Stimulated activated CD4-positive, alpha-beta T cell treated with anti-CD3 and anti-CD28 coated beads, Interleukin-4, amount 100 ng/mL, for 24 hours (primary cell): Measurements from ENCODE around the gene TRO.

ENCODE experiments used
- DNase-seq: peaks from one replicate; pipeline ENCODE4 v3.0.0-alpha.2; 2020

Gene TRO

DNA sequence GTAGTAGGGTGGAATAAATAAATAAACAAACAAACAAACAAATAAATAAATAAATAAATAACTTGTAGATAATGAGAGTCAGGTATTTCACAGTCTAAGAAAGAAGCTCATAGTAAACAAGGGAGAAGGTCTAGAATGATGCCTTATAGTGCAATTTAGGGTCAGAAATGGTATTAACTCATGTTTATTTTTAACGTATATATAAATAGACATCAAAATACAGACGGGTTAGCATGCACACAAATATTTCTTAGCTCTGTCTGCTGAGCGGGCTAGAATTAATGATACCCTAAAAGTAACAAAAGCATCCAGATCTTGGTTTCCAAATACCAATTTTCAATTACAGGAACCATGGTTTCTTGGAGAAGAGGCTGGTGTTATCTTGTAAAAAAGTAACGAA lies 56.8 kb downstream of the TRO start:
- no peak for DNase-seq

DNA sequence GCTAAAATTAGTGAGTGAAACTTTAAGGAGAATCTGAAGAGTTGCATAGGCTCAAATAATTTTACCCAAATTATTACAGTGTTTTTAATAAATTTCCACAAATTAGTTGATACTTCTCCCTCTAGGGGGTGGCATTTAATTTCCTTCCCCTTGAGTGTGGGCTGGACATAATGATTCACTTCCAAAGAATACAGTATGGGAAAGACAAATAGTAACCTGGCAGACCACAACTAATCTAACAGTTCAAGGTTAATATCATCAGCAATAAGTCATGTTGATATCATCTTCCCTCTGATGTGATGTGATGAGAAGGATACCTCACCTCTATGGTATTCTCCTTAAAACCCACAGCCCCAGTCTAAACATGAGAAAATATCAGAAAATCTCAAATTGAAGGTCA lies 57.8 kb downstream of the TRO start:
- no peak for DNase-seq

DNA sequence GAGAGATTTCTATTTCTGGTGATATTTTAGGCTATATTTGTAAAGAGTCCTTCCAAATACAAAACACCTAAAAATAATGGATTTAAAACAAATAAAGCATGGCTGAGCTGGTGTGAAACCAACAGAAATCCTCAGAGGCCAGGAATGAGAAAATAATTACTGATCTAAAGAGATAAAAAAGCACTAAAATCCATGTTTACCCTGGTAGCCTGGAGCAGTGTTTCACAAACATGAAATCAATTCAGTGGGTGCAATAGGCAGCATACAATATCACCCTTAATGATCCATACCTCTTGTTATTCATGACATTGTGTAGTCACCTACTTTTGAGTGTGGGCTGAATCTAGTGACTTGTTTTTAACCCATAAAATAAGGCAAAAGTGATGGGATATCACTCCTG lies 58.8 kb downstream of the TRO start:
- DNase-seq: no peak

DNA sequence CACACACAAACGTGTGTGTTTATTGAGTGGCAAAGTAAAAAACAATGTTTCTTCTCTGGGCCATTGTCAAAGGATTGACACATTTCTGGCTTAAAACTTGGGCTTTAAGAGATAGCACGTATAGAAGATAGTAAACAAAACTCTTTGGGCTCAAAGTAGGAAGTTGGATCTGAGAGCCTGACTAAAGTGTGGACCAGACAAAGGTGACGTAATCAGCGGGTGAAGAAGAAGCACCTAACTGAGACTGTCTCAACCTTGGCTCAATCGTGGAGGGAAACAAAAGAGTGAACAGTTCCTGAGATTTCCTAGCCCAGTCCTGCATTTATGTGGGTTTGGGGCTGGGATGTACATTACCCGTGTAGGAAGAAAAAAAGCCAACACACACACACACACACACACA lies 59.7 kb downstream of the TRO start:
- DNase-seq: no peak
